AG04449 (cell line): ENCODE data around the gene OR4D2.

Experiments
- CTCF ChIA-PET: fragments of 350-600 bp; formaldehyde crosslinking; extraction: SDS; loops from one replicate; lab custom pipeline; 2021; ENCODE audit warnings: antibody characterized with exemption; lab: Yijun Ruan, JAX
- POLR2A ChIA-PET: fragments of 400-600, 350-600 bp; formaldehyde crosslinking; extraction: SDS; loops from one replicate; lab custom pipeline; 2020; ENCODE audit warnings: antibody characterized with exemption, inconsistent platforms; lab: Yijun Ruan, JAX
- DNase-seq: peaks from one replicate; pipeline ENCODE4 v3.0.0-alpha.2; 2010; ENCODE audit warnings: low read depth, low spot score
- H3K4me3 ChIP-seq: 2 replicates; pipeline ENCODE4 v1.5.1; 2011; ENCODE audit warnings: low read depth, mild to moderate bottlenecking, control low read depth, low read length
- CTCF ChIP-seq: IDR thresholded peaks from one replicate; pipeline ENCODE4 v1.5.1; 2011; ENCODE audit warnings: mild to moderate bottlenecking, moderate library complexity, low read length, control low read depth, inconsistent platforms; ENCODE audit not compliant: insufficient read depth; ENCODE audit errors: missing control alignments

The OR4D2 gene

GRCh38 chr17:58215685-58216084, 48.9 kb downstream of the OR4D2 start:
- TF ChIP-seq CTCF = no peak
- CTCF ChIA-PET = interaction anchor here (1.1 to 1.7 kb wide), 3 partner anchors 10 to 34 kb away, joined by 3 to 10 read pairs (median 4); no protein-coding TSS in a partner anchor
- POLR2A ChIA-PET = no interaction called here

DNA sequence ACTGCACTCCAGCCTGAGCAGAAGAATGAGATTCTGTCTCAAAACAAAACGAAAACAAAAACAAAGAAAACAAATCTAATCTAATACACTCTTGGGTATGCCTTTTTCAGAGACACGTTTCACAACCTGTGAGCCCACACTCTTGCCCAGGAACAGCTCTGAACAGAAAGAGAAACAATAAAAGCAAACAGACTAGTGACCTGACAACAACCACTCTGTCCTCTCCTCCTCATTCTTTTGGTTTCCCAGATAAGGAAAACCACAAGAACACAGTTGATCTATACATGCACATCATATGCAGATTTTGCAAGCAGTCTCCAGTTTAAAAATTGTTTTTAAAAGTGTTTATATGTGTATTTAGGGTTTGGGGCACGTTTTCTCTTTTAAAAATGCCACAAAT, 51.0 kb downstream of the OR4D2 start:
- ChIA-PET CTCF (interaction anchor here (0.9 to 1.0 kb wide), 2 partner anchors 18 to 32 kb away, joined by 3 to 6 read pairs; no protein-coding TSS in a partner anchor), POLR2A (no interaction called here)
- no peak for DNase-seq
- no peak overlapping the region for H3K4me3 ChIP-seq
- TF ChIP-seq CTCF = no peak

More at GRCh38 chr17:58215685-58216084, 48.9 kb downstream of the OR4D2 start:
- no peak for DNase-seq
- no peak overlapping the region for H3K4me3 ChIP-seq

DNA sequence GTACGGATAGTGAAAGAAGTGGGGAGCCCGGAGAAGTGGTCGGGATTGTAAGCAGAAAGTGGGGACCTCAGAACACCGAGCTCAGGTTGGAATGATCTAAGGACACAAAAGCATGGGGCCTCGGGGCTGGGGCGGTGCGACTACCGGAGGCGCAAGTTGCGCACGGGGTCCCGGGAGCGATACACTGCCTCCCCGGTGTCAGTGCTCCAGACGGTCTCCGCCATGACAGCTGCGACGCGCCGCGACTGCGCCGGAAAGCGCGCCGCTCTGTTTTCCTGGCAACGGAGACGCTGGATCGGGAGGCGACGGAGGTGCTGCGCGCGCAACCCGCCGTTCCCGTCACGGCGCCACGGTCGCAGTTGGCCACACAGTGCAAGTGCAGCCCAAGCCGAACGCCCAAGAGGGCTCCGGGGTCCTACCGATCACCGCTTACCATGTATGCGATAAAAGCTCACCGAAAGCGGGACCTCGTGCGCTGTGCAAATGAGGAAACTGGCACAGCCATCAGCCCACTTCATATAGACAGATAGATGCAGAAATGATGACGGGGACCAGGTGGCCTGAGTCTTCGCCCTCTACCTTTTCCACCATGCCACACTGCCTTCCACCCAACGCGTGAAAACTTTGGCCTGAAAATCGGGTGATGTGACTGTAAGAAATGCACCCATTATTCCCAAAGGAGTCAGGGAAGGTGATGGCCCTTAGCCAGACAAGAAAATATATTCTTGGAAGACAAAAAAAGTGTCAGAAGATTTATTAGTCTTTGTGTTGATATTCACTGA, 52.4 kb downstream of the OR4D2 start, which contains the start of gene MKS1:
TSS of gene MKS1 (minus strand) at position 249 of the 782 bp plus-strand sequence. CDS start at position 224, 25 bp downstream.
- TF ChIP-seq CTCF = peak; percentile 77
- ChIA-PET CTCF (interaction anchor here (0.9 to 3.4 kb wide), 6 partner anchors 10 to 38 kb away, joined by 3 to 44 read pairs (median 5); no protein-coding TSS in a partner anchor), POLR2A (interaction anchor here (0.6 to 1.7 kb wide), 5 partner anchors 12 to 212 kb away, joined by 3 to 4 read pairs (median 3); partner anchors contain the start of gene SRSF1)

GRCh38 chr17:58219789-58220183, 53.0 kb downstream of the OR4D2 start:
- DNase-seq = no peak
- POLR2A ChIA-PET = interaction anchor here (0.9 to 1.7 kb wide), 3 partner anchors 11 to 19 kb away, joined by 3 to 4 read pairs (median 3); no protein-coding TSS in a partner anchor
- CTCF ChIA-PET = interaction anchor here (1.2 to 3.4 kb wide), 5 partner anchors 10 to 31 kb away, joined by 3 to 44 read pairs (median 5); no protein-coding TSS in a partner anchor
- no peak overlapping the region; the same call in 1 of the 2 replicates for H3K4me3 ChIP-seq
- no peak for TF ChIP-seq CTCF

More for the DNA sequence above, 52.4 kb downstream of the OR4D2 start, which contains the start of gene MKS1:
- peak; percentile 29 for DNase-seq
- peak within 1 kb of the TSS; percentile 94 for H3K4me3 ChIP-seq
